Measurements from ENCODE around the gene SAMD9L.
"Not testable (repeated sequence)": the region's sequence is repeated elsewhere in the genome, so short reads cannot be mapped to it uniquely, and the experiment has no call there.

The SAMD9L gene

DNA sequence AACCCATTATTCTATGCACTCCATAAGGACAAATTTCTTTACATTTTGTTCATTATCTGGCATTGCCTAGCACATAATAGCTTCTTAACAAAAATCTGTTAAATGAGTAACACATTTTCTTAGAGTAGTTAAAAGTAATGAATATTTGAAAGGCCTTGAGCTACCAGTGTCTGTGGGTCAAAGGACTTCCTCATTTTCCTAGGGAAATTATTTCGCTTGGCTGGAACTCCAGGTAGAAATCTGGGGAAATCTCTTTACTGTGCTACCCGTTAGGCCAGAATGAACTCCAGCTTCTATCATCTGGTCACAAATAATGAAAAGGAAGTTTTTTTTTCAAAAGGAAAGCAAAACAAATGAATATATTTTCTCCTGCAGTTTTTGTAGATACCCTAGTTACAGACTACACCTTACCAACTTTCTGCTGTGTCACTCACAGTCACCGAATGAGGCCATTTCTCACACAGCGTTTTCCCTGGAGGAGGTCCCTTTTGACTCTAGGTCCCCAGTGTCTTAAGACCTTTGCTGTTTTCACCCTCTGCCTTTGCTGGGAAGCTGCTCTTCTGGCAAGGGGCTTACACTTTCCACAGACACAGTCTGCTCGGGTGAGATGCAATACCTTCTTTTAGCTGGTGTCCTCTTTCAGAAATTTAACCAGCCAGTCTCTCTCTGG is 1.6 kb downstream of the SAMD9L start:
- peaks cover 24% of the 10 kb centered on the region for H3K4me1 ChIP-seq (ENCODE audit: control insufficient read depth, insufficient read depth, low read length, unreplicated experiment)
- peaks cover 36% of the 10 kb centered on the region for H3K36me3 ChIP-seq (ENCODE audit: insufficient read depth, low read length)
- peak overlapping the region; percentile 71; the same call in 1 of the 2 replicates for H3K27ac ChIP-seq (ENCODE audit: low read depth, low read length)
- peak overlapping the region; percentile 84 for H3K4me3 ChIP-seq (ENCODE audit: low read depth, low read length)
- H2AFZ ChIP-seq (ENCODE audit: low read length, unreplicated experiment), result no peak overlapping the region
- peaks cover 32% of the 10 kb centered on the region for H3K79me2 ChIP-seq (ENCODE audit: control insufficient read depth, insufficient read depth, low read length, unreplicated experiment)
- H3K27me3 ChIP-seq (ENCODE audit: insufficient read depth, low read length), result no peaks in the 10 kb centered on the region

DNA sequence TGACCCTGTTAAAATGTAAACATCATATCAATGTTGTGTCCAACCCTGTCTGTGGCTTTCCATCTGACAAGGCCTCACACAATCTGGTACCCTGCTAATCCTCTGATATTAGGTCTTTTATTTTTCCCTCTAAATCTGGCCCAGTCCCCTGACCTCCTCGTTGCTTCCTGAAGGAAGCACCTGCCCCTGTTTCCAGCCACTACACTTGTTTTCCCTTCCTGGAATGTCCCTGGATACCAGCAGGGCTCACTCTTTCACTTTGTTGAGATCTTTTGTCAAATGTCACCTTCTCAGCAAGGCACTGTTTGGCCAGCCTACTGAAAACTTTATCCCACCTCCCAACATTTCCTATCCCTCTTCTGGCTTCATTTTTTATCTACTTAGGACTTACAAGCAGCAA is 2.1 kb downstream of the SAMD9L start:
- peaks cover 24% of the 10 kb centered on the region for H3K4me1 ChIP-seq (ENCODE audit: control insufficient read depth, insufficient read depth, low read length, unreplicated experiment)
- H3K36me3 ChIP-seq (ENCODE audit: insufficient read depth, low read length), result peaks cover 42% of the 10 kb centered on the region
- no peaks in the 10 kb centered on the region for H3K27me3 ChIP-seq (ENCODE audit: insufficient read depth, low read length)
- H2AFZ ChIP-seq (ENCODE audit: low read length, unreplicated experiment), result no peak overlapping the region
- H3K27ac ChIP-seq (ENCODE audit: low read depth, low read length), result no peak overlapping the region
- peaks cover 32% of the 10 kb centered on the region for H3K79me2 ChIP-seq (ENCODE audit: control insufficient read depth, insufficient read depth, low read length, unreplicated experiment)
- H3K4me3 ChIP-seq (ENCODE audit: low read depth, low read length), result peak overlapping the region; percentile 84

DNA sequence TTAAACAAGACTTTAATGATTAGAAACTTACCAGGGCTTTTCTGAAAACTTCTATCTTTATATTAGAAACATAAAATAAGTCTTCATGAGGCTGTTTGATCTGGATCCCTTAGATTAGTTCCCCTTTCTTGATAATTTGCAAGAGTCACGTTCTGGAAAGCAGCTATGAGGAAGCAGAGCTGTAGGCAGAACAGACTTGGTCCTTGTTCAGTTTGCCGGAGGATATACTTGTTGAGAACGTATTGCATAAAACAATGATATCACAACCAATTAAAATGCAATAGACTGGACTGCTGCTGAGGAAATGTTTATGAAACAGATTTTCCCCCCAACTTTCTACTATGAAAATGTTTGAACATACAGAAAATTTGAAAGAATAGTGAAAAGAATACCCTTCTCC is 2.8 kb downstream of the SAMD9L start:
- Histone ChIP-seq H3K27ac (ENCODE audit: low read depth, low read length) (no peak overlapping the region), H3K79me2 (ENCODE audit: control insufficient read depth, insufficient read depth, low read length, unreplicated experiment) (peaks cover 32% of the 10 kb centered on the region), H3K4me3 (ENCODE audit: low read depth, low read length) (no peak overlapping the region), H3K4me1 (ENCODE audit: control insufficient read depth, insufficient read depth, low read length, unreplicated experiment) (peaks cover 19% of the 10 kb centered on the region), H3K36me3 (ENCODE audit: insufficient read depth, low read length) (peaks cover 49% of the 10 kb centered on the region), H3K27me3 (ENCODE audit: insufficient read depth, low read length) (no peaks in the 10 kb centered on the region), H2AFZ (ENCODE audit: low read length, unreplicated experiment) (no peak overlapping the region)

DNA sequence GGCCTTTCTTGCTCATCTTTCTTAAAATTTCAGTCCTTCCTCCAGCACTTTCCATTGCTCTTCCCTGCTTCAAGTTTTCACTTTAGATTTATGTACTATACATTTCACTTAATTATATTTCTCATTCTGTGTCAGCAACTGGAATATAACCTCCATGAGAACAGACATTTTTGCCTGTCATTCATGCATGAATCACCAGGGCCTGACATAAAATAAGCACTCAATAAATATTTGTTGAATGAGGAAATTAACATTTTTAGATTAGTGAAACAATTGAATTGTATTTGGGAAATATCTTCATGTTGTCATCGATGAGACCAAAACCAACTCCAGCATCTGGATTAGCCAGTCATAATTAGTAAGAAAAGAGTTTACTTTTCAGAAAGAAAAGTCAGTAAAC is 6.1 kb downstream of the SAMD9L start:
- Histone ChIP-seq H3K27ac (ENCODE audit: low read depth, low read length) (no peak overlapping the region), H2AFZ (ENCODE audit: low read length, unreplicated experiment) (no peak overlapping the region), H3K4me3 (ENCODE audit: low read depth, low read length) (no peak overlapping the region), H3K27me3 (ENCODE audit: insufficient read depth, low read length) (no peaks in the 10 kb centered on the region), H3K36me3 (ENCODE audit: insufficient read depth, low read length) (peaks cover 77% of the 10 kb centered on the region), H3K79me2 (ENCODE audit: control insufficient read depth, insufficient read depth, low read length, unreplicated experiment) (peaks cover 16% of the 10 kb centered on the region), H3K4me1 (ENCODE audit: control insufficient read depth, insufficient read depth, low read length, unreplicated experiment) (peaks cover 6% of the 10 kb centered on the region)

DNA sequence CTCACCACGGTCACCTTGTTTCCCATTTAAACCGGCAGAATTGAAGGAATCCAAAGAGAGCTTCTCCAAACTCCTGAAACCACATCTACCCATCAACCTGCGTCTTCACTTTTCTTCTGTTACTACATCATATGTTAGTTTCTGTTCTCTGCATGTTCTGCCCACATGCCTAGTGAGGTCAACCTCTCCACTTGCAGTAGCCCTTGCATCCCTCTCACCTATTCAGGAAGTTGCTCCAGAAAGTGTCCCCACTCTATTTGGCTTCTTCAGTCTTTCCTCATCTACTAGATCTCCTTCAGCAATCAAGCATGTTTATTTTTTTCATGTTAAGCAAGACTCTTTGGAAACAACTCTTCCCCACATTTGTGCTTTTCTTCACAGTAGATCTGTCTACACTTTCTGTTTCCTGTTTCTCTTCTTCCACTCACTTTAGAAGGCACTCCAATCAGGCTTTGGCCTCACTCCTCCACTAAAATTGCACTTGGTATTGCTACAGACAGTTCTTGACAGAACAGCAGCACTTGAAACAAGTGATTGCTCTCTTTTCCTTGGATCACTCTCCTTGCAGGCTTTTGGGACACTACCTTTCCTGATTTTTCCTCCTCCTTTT is 7.5 kb downstream of the SAMD9L start:
- Histone ChIP-seq H3K27ac (ENCODE audit: low read depth, low read length) (no peak overlapping the region), H3K79me2 (ENCODE audit: control insufficient read depth, insufficient read depth, low read length, unreplicated experiment) (peaks cover 3% of the 10 kb centered on the region), H3K4me1 (ENCODE audit: control insufficient read depth, insufficient read depth, low read length, unreplicated experiment) (peaks cover under 1% of the 10 kb centered on the region), H3K36me3 (ENCODE audit: insufficient read depth, low read length) (peaks cover 91% of the 10 kb centered on the region), H3K4me3 (ENCODE audit: low read depth, low read length) (no peak overlapping the region), H3K27me3 (ENCODE audit: insufficient read depth, low read length) (no peaks in the 10 kb centered on the region), H2AFZ (ENCODE audit: low read length, unreplicated experiment) (no peak overlapping the region)

DNA sequence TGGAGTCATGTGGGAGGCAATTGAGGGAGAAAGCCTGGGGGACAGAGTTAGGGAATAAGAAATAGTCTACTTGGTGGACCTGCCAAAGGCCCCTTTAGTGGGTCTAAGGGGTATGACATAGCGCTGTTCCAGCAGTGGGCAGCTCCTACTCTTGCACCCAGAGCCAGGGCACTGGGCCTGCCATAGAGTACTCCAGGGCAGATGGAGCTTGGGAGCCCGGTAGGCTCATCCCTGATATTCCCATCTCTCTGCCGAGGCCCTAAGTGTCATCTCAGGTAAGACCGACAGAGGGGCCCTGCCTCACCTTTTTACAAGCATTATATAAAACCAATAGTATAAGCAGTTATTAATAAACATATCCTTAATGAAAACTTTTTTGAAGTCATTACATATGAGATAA is 9.6 kb downstream of the SAMD9L start:
- H3K4me3 ChIP-seq (ENCODE audit: low read depth, low read length), result no peak overlapping the region

DNA sequence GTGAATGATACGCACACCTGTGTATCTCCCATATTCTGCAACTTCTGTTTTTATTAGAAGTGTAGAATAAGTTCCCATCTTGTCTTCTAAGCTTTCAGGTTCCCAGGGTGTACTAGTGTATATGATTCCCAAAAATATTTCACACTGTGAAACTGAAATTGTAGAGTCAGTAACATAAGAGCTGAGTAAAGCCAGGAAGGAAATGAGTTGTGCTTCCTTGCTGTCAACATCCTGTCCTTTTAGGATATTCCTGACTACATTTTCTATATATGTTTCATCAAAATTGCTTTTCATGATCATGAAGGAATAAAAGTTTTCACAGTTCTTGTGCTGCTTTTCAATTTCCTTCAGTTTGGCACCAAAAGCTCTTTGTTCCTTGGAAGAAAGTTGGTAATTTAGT is 15.2 kb downstream of the SAMD9L start:
- H3K36me3 ChIP-seq (ENCODE audit: insufficient read depth, low read length), result peaks cover 67% of the 10 kb centered on the region

More for the DNA sequence above, 9.6 kb downstream of the SAMD9L start:
- Histone ChIP-seq H2AFZ (ENCODE audit: low read length, unreplicated experiment) (no peak overlapping the region), H3K27me3 (ENCODE audit: insufficient read depth, low read length) (no peaks in the 10 kb centered on the region), H3K79me2 (ENCODE audit: control insufficient read depth, insufficient read depth, low read length, unreplicated experiment) (no peaks in the 10 kb centered on the region), H3K4me1 (ENCODE audit: control insufficient read depth, insufficient read depth, low read length, unreplicated experiment) (no peaks in the 10 kb centered on the region), H3K36me3 (ENCODE audit: insufficient read depth, low read length) (peaks cover 95% of the 10 kb centered on the region), H3K27ac (ENCODE audit: low read depth, low read length) (no peak overlapping the region)

DNA sequence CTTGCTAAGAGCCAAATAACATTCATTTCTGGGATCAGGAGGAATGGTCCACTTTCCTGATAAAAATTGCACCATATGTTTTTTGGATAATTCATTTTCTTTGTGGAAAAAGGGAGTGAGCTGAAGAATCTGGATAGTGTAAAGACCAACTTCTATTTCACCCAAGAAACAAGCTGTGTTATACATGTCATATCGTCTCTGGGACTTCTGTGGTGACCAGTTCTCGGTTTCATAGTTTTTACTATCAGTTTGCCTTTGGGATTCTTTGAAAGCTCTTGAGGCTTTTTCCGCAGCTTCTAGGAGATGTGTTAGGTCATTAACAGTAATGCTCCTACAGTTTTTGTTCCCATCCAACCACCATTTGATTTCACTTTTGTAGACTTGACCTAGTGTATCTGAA is 16.0 kb downstream of the SAMD9L start:
- Histone ChIP-seq H3K4me3 (ENCODE audit: low read depth, low read length) (no peak overlapping the region), H3K36me3 (ENCODE audit: insufficient read depth, low read length) (peaks cover 62% of the 10 kb centered on the region), H3K27ac (ENCODE audit: low read depth, low read length) (no peak overlapping the region), H3K4me1 (ENCODE audit: control insufficient read depth, insufficient read depth, low read length, unreplicated experiment) (no peaks in the 10 kb centered on the region), H3K27me3 (ENCODE audit: insufficient read depth, low read length) (no peaks in the 10 kb centered on the region), H2AFZ (ENCODE audit: low read length, unreplicated experiment) (no peak overlapping the region), H3K79me2 (ENCODE audit: control insufficient read depth, insufficient read depth, low read length, unreplicated experiment) (no peaks in the 10 kb centered on the region)

More for the DNA sequence above, 15.2 kb downstream of the SAMD9L start:
- H2AFZ ChIP-seq (ENCODE audit: low read length, unreplicated experiment), result no peak overlapping the region
- H3K27ac ChIP-seq (ENCODE audit: low read depth, low read length), result no peak overlapping the region
- H3K4me3 ChIP-seq (ENCODE audit: low read depth, low read length), result no peak overlapping the region
- no peaks in the 10 kb centered on the region for H3K4me1 ChIP-seq (ENCODE audit: control insufficient read depth, insufficient read depth, low read length, unreplicated experiment)
- H3K79me2 ChIP-seq (ENCODE audit: control insufficient read depth, insufficient read depth, low read length, unreplicated experiment), result no peaks in the 10 kb centered on the region
- H3K27me3 ChIP-seq (ENCODE audit: insufficient read depth, low read length), result no peaks in the 10 kb centered on the region

DNA sequence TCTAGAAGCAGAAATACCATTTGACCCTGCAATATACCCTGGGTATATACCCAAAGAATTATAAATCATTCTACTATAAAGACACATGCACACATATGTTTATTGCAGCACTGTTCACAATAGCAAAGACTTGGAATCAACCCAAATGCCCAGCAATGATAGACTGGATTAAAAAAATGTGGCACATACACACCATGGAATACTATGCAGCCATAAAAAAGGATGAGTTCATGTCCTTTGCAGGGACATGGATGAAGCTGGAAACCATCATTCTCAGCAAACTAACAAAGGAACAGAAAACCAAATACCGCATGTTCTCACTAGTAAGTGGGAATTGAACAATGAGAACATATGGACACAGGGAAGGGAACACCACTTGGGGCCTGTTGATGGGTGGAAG is 21.2 kb downstream of the SAMD9L start:
- not testable (repeated sequence) for H3K27me3 ChIP-seq (ENCODE audit: insufficient read depth, low read length); H3K79me2 ChIP-seq (ENCODE audit: control insufficient read depth, insufficient read depth, low read length, unreplicated experiment); H3K27ac ChIP-seq (ENCODE audit: low read depth, low read length); H3K4me1 ChIP-seq (ENCODE audit: control insufficient read depth, insufficient read depth, low read length, unreplicated experiment); H2AFZ ChIP-seq (ENCODE audit: low read length, unreplicated experiment); H3K4me3 ChIP-seq (ENCODE audit: low read depth, low read length)
- H3K36me3 ChIP-seq (ENCODE audit: insufficient read depth, low read length), result peaks cover 12% of the 10 kb centered on the region; the same call in 1 of the 2 replicates

DNA sequence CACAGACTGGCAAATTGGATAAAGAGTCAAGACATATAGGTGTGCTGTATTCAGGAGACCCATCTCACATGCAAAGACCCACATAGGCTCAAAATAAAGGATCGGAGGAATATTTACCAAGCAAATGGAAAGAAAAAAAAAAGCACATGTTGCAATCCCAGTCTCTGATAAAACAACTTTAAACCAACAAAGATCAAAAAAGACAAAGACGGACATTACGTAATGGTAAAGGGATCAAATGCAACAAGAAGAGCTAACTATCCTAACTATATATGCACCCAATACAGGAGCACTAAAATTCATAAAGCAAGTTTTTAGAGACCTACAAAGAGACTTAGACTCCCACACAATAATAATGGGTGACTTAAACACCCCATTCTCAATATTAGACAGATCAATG is 24.7 kb downstream of the SAMD9L start:
- not testable (repeated sequence) for H3K4me3 ChIP-seq (ENCODE audit: low read depth, low read length); H3K79me2 ChIP-seq (ENCODE audit: control insufficient read depth, insufficient read depth, low read length, unreplicated experiment); H3K36me3 ChIP-seq (ENCODE audit: insufficient read depth, low read length); H3K4me1 ChIP-seq (ENCODE audit: control insufficient read depth, insufficient read depth, low read length, unreplicated experiment); H2AFZ ChIP-seq (ENCODE audit: low read length, unreplicated experiment); H3K27me3 ChIP-seq (ENCODE audit: insufficient read depth, low read length); H3K27ac ChIP-seq (ENCODE audit: low read depth, low read length)

Measured in ACC112 (cell line).